Measurements from ENCODE around the gene KDM6A. TPM values are rescaled to one million over a fixed set of nuclear protein-coding genes. Genes with fewer than 3 reads are reported as not detected.
"Not testable (repeated sequence)": the region's sequence is repeated elsewhere in the genome, so short reads cannot be mapped to it uniquely, and the experiment has no call there.

Gene KDM6A
- total RNA-seq, 4 donors from 2014 or later = 25.9 to 51.0 (median 34.9) TPM

DNA sequence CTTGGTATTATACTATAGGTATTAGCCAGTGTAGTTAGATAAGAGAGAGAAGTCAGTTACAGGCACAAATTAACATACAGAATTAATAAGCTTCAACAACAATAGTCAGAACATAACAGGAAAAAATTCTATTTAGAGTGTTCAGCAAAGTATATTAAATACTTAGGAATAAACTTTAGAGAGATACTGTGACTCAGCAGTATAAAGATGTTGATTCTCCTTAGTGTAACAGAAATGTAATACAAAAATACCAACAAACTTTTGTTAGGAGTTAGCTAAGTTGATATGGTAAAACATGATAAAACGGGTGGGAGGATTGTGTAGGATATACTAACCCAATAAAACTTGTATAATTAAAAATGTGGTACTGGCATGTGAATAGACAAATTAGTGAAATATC is 173.4 kb downstream of the KDM6A start:
- Histone ChIP-seq H3K4me3 (no peak overlapping the region), H3K27ac (no peak overlapping the region), H3K9me3 (no peaks in the 10 kb centered on the region), H3K36me3 (no peaks in the 10 kb centered on the region), H3K27me3 (no peaks in the 10 kb centered on the region), H3K4me1 (no peaks in the 10 kb centered on the region)
- 87 to 93% methylated on average over 1 of the region's 1 CpG for WGBS, 2 donors
- no peak for DNase-seq (ENCODE audit: low spot score in 2 of 2)
- no peak for TF ChIP-seq CTCF (IDR thresholded peaks at IDR 0.05)
- TF ChIP-seq EP300 (IDR thresholded peaks at IDR 0.05) = no peak
- no peak for TF ChIP-seq POLR2A (IDR thresholded peaks at IDR 0.05)

DNA sequence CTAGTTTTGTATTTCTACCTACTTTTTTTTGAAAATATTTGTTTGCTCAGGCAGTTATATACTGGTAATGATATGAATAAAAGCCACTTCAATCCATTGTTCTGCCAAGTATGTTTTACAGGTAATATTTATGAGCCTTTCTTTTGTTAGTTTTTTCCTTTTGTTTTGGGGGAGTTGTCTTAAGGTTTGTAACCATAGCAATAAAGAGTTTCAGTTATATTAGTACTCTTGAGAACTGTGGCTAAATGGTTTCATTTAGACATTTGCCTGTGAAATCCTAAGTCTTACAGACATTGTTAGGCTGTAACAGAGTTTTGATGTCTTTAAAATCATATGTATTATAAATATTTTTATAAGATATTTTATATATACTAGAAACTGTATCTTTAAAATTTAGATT is 177.6 kb downstream of the KDM6A start:
- H3K4me1 ChIP-seq = no peaks in the 10 kb centered on the region
- no peaks in the 10 kb centered on the region for H3K36me3 ChIP-seq
- no peak for DNase-seq (ENCODE audit: low spot score in 2 of 2)
- H3K9me3 ChIP-seq = no peaks in the 10 kb centered on the region
- no peak overlapping the region for H3K27ac ChIP-seq
- H3K4me3 ChIP-seq = no peak overlapping the region
- no peak for TF ChIP-seq EP300 (IDR thresholded peaks at IDR 0.05)
- no peak for TF ChIP-seq POLR2A (IDR thresholded peaks at IDR 0.05)
- no peak for TF ChIP-seq CTCF (IDR thresholded peaks at IDR 0.05)
- H3K27me3 ChIP-seq = no peaks in the 10 kb centered on the region

- no peaks in the 10 kb centered on the region for H3K36me3 ChIP-seq
- no peak for TF ChIP-seq EP300 (IDR thresholded peaks at IDR 0.05)
- TF ChIP-seq CTCF (IDR thresholded peaks at IDR 0.05) = no peak
- TF ChIP-seq POLR2A (IDR thresholded peaks at IDR 0.05) = no peak
- DNase-seq (ENCODE audit: low spot score in 2 of 2) = no peak
- no peaks in the 10 kb centered on the region for H3K9me3 ChIP-seq
- no peaks in the 10 kb centered on the region for H3K4me1 ChIP-seq
- no peak overlapping the region for H3K27ac ChIP-seq
- no peaks in the 10 kb centered on the region for H3K27me3 ChIP-seq
- H3K4me3 ChIP-seq = no peak overlapping the region
- 72 to 91% methylated on average over 2 of the region's 2 CpGs for WGBS, 2 donors
Observed at GRCh38 chrX:45056428-45057145, 183.6 kb downstream of the KDM6A start.

GRCh38 chrX:45059906-45060305 is 186.9 kb downstream of the KDM6A start:
- H3K36me3 ChIP-seq; H3K9me3 ChIP-seq; DNase-seq (ENCODE audit: low spot score in 2 of 2); H3K4me1 ChIP-seq; H3K27ac ChIP-seq; H3K4me3 ChIP-seq; H3K27me3 ChIP-seq: not testable (repeated sequence)
- WGBS, 2 donors = 89 to 93% methylated on average over 2 of the region's 2 CpGs

GRCh38 chrX:45063319-45064095 is 190.5 kb downstream of the KDM6A start:
- peaks cover 0 to 6% (median 0%) of the 10 kb centered on the region in 3 donors for H3K36me3 ChIP-seq
- TF ChIP-seq POLR2A (IDR thresholded peaks at IDR 0.05) = no peak
- no peak for TF ChIP-seq EP300 (IDR thresholded peaks at IDR 0.05)
- no peak for TF ChIP-seq CTCF (IDR thresholded peaks at IDR 0.05)

More at GRCh38 chrX:45063319-45064095, 190.5 kb downstream of the KDM6A start:
- Histone ChIP-seq H3K4me1 (no peaks in the 10 kb centered on the region), H3K9me3 (no peaks in the 10 kb centered on the region), H3K27ac (no peak overlapping the region), H3K4me3 (no peak overlapping the region), H3K27me3 (no peaks in the 10 kb centered on the region)
- no peak for DNase-seq (ENCODE audit: low spot score in 2 of 2)
- 94 to 96% methylated on average over 10 to 11 of the region's 11 CpGs for WGBS, 2 donors
